Fibroblast of lung (primary cell): Measurements from ENCODE around the gene CUL1. TPM values are rescaled to one million over a fixed set of nuclear protein-coding genes. Genes with fewer than 3 reads are reported as not detected.

Source experiments
- DNase-seq, 2 donors: peaks; one replicate each; pipeline versions ENCODE4 v3.0.0 to v3.0.0-alpha.2; 2010; ENCODE audit warnings: low read depth in 2 of 2
- H2AFZ ChIP-seq: 2 replicates; pipeline ENCODE4 v1.5.1; 2012; ENCODE audit warnings: low read length, control low read depth, inconsistent platforms
- H3K27ac ChIP-seq: 2 replicates; pipeline ENCODE4 v1.5.1; 2011; ENCODE audit warnings: low read length, control low read depth; ENCODE audit not compliant: insufficient read depth
- H3K27me3 ChIP-seq: 2 replicates; pipeline ENCODE4 v1.5.1; 2011; ENCODE audit warnings: mild to moderate bottlenecking, low read length; ENCODE audit not compliant: control insufficient read depth, insufficient read depth
- H3K36me3 ChIP-seq: 2 replicates; pipeline ENCODE4 v1.5.1; 2011; ENCODE audit warnings: low read length; ENCODE audit not compliant: control insufficient read depth, insufficient read depth
- H3K4me1 ChIP-seq: 2 replicates; pipeline ENCODE4 v1.5.1; 2011; ENCODE audit warnings: low read length; ENCODE audit not compliant: control insufficient read depth, insufficient read depth; ENCODE audit errors: extremely low read depth
- H3K4me2 ChIP-seq: 2 replicates; pipeline ENCODE4 v1.5.1; 2011; ENCODE audit warnings: low read length, control low read depth; ENCODE audit not compliant: insufficient read depth; ENCODE audit errors: extremely low read depth
- H3K4me3 ChIP-seq, 4 experiments: fragments of 200-600 bp in 1 of 4; sonication (generic) in 1 of 4; replicated peaks in 1 of 4; 2 replicates each; pipeline ENCODE4 v1.5.1; 2011 to 2016; ENCODE audit warnings: low read length in 4 of 4, low read depth in 3 of 4, mild to moderate bottlenecking in 3 of 4, control low read depth in 2 of 4, inconsistent platforms in 1 of 4, mixed read lengths in 1 of 4; ENCODE audit not compliant: insufficient read depth in 1 of 4; ENCODE audit errors: control extremely low read depth in 1 of 4
- H3K79me2 ChIP-seq: 2 replicates; pipeline ENCODE4 v1.5.1; 2012; ENCODE audit warnings: mild to moderate bottlenecking, low read length, inconsistent platforms; ENCODE audit not compliant: control insufficient read depth, insufficient read depth
- H3K9ac ChIP-seq: 2 replicates; pipeline ENCODE4 v1.5.1; 2011; ENCODE audit warnings: mild to moderate bottlenecking, low read length, control low read depth; ENCODE audit not compliant: insufficient read depth
- H3K9me3 ChIP-seq: 2 replicates; pipeline ENCODE4 v1.5.1; 2012; ENCODE audit warnings: low read depth, low read length; ENCODE audit not compliant: control insufficient read depth, insufficient read depth
- H4K20me1 ChIP-seq: 2 replicates; pipeline ENCODE4 v1.5.1; 2011; ENCODE audit warnings: low read length; ENCODE audit not compliant: control insufficient read depth, insufficient read depth; ENCODE audit errors: extremely low read depth
- EZH2 ChIP-seq: IDR thresholded peaks from 2 replicates; pipeline ENCODE4 v1.5.1; 2012; ENCODE audit warnings: low read length, control low read depth, mild to moderate bottlenecking; ENCODE audit errors: missing control alignments
- polyA plus RNA-seq, 2 donors: library from polyadenylated mRNA; depleted of rRNA in 1 of 2; stranded (reverse) in 1 of 2; unstranded in 1 of 2; fragments of >200 nt; gene quantifications; 2 replicates each; pipeline ENCODE4 v1.2.1, GENCODE V29; 2011 to 2012; ENCODE audit warnings: missing spikeins in 1 of 2
- total RNA-seq: library from RNA; depleted of rRNA; stranded (reverse); fragments of >200 nt; gene quantifications from 2 replicates; pipeline ENCODE4 v1.2.1, GENCODE V29; 2014
- TF ChIP-seq, protein P1 (sequence below), 2 donors: IDR thresholded peaks in 1 of 2; conservative IDR thresholded peaks in 1 of 2; 1 replicate in 1 of 2; 2 replicates in 1 of 2; pipeline ENCODE4 v1.5.1; 2011 to 2012; ENCODE audit warnings: low read length in 2 of 2, control low read depth in 1 of 2, inconsistent platforms in 1 of 2, low read depth in 1 of 2, mild to moderate bottlenecking in 1 of 2

Gene CUL1
- total and polyA plus RNA-seq, 2 donors (not counting 1 experiment from before 2014, with no cell fraction given), result 47.9 to 52.3 TPM

DNA sequence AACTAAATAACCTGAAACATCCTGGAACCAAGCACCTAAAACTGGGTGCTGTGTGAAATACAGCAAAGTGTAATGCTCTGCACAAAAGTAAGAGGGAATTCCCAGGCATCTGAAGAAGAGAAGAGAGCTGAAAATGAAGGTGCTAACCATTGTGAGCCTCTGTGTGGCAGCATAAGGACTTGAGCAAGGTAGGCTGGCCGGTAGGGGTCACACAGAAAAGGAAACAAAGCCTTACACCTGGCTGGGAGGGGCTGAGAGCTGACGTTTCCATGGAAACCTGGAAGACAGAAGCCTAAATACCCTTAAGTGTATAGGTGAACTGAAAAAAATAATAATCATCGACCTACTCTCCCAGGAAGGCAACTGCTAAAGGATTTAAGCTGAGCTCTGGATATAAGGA, 48.6 kb downstream of the CUL1 start:
- Histone ChIP-seq H3K27ac (no peak overlapping the region), H3K9ac (no peak overlapping the region), H3K4me2 (no peak overlapping the region), H2AFZ (no peak overlapping the region), H3K4me3 (no peak overlapping the region), H3K27me3 (no peaks in the 10 kb centered on the region), H3K4me1 (no peaks in the 10 kb centered on the region), H3K79me2 (peaks cover 11% of the 10 kb centered on the region), H3K36me3 (no peaks in the 10 kb centered on the region), H3K9me3 (no peaks in the 10 kb centered on the region), H4K20me1 (no peaks in the 10 kb centered on the region)
- no peak for DNase-seq
- TF ChIP-seq, protein P1, sequence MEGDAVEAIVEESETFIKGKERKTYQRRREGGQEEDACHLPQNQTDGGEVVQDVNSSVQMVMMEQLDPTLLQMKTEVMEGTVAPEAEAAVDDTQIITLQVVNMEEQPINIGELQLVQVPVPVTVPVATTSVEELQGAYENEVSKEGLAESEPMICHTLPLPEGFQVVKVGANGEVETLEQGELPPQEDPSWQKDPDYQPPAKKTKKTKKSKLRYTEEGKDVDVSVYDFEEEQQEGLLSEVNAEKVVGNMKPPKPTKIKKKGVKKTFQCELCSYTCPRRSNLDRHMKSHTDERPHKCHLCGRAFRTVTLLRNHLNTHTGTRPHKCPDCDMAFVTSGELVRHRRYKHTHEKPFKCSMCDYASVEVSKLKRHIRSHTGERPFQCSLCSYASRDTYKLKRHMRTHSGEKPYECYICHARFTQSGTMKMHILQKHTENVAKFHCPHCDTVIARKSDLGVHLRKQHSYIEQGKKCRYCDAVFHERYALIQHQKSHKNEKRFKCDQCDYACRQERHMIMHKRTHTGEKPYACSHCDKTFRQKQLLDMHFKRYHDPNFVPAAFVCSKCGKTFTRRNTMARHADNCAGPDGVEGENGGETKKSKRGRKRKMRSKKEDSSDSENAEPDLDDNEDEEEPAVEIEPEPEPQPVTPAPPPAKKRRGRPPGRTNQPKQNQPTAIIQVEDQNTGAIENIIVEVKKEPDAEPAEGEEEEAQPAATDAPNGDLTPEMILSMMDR (conservative IDR thresholded peaks at IDR 0.05 in 1 of 2, IDR thresholded peaks at IDR 0.05 in 1 of 2; ENCODE audit: low read depth in 1 of 2, low read length in 2 of 2), result no peak
- no peak for TF ChIP-seq EZH2

DNA sequence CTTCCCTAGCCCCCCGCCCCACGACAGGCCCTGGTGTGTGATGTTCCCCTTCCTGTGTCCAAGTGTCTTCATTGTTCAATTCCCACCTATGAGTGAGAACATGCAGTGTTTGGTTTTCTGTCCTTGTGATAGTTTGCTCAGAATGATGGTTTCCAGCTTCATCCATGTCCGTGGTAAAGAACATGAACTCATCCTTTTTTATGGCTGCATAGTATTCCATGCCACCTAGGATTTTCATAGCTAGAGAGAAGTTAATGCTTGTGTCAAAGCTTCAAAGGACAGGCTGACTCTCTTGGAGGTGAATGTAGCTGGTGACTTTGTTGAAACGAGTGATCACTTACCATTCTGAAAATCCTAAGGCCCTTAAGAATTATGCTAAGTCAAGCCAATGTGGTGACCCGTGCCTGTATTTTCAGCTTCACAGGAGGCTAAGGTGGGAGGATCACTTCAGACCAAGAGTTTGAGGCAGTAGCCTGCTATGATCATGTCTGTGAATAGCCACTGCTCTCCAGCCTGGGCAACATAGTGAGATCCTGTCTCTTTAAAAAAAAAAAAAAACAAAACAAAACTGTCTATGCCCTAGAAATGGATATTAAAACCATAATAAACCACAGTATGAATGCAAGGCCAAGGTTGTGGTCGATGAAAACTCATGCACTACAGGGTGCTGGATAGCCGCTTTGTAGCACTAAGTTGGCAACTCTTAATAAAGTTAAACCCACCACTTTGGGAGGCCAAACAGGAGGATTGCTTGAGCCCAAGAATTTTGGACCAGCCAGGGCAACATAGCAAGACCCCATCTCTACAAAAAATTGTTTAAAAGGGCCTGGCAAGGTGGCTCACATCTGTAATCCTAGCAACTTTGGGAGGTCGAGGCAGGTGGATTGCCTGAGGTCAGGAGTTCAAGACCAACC, 52.0 kb downstream of the CUL1 start:
- DNase-seq, result no peak
- Histone ChIP-seq H3K9me3 (no peaks in the 10 kb centered on the region), H3K4me3 (no peak overlapping the region), H3K4me2 (no peak overlapping the region), H3K27ac (no peak overlapping the region), H3K27me3 (no peaks in the 10 kb centered on the region), H4K20me1 (no peaks in the 10 kb centered on the region), H2AFZ (no peak overlapping the region), H3K79me2 (peaks cover 9% of the 10 kb centered on the region), H3K36me3 (no peaks in the 10 kb centered on the region), H3K9ac (no peak overlapping the region), H3K4me1 (no peaks in the 10 kb centered on the region)
- no peak for TF ChIP-seq EZH2
- TF ChIP-seq, protein P1 (conservative IDR thresholded peaks at IDR 0.05 in 1 of 2, IDR thresholded peaks at IDR 0.05 in 1 of 2; ENCODE audit: low read depth in 1 of 2, low read length in 2 of 2), result no peak

DNA sequence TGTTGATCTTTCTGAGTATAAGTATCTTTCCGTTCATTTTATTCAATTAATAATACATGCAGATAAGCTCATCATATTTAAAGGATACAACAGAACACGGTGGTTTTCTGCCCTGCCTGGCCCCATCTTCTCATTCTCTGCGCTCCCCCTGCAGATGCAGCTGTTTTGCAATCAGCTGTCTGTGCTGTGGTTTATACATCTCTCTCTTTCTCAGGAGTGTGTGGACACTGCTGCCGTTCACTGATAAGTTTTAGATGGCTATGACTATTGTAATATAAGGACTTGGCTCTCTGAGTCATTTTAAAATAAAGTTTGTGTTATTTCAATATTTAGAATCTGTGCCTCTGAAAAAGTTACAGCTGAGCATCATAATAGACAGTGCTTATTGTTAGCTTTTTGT, 54.5 kb downstream of the CUL1 start:
- H3K9me3 ChIP-seq, result no peaks in the 10 kb centered on the region
- no peak overlapping the region for H2AFZ ChIP-seq
- no peaks in the 10 kb centered on the region for H3K27me3 ChIP-seq
- H3K9ac ChIP-seq, result no peak overlapping the region
- H3K4me3 ChIP-seq, result no peak overlapping the region
- H4K20me1 ChIP-seq, result no peaks in the 10 kb centered on the region
- H3K79me2 ChIP-seq, result peaks cover 4% of the 10 kb centered on the region
- no peaks in the 10 kb centered on the region for H3K36me3 ChIP-seq
- peak; percentile 18 to 36 for DNase-seq
- H3K4me1 ChIP-seq, result no peaks in the 10 kb centered on the region
- no peak overlapping the region for H3K27ac ChIP-seq
- no peak overlapping the region for H3K4me2 ChIP-seq
- TF ChIP-seq, protein P1 (conservative IDR thresholded peaks at IDR 0.05 in 1 of 2, IDR thresholded peaks at IDR 0.05 in 1 of 2; ENCODE audit: low read depth in 1 of 2, low read length in 2 of 2), result no peak
